GM12873 (cell line): ENCODE data around the gene SPAG4.

Source experiments
- CTCF ChIP-seq: IDR thresholded peaks from 2 replicates; pipeline ENCODE4 v1.5.1; 2012; ENCODE audit warnings: low read depth, mild to moderate bottlenecking, moderate library complexity, low read length, control low read depth; ENCODE audit not compliant: insufficient read depth; ENCODE audit errors: missing control alignments

Gene SPAG4

GRCh38 chr20:35629427-35630145 is 14.0 kb downstream of the SPAG4 start:
- no peak for TF ChIP-seq CTCF

- no peak for TF ChIP-seq CTCF
Measured at GRCh38 chr20:35630636-35631035, 15.0 kb downstream of the SPAG4 start.

- no peak for TF ChIP-seq CTCF
Measured at GRCh38 chr20:35632539-35633115, 17.0 kb downstream of the SPAG4 start.

GRCh38 chr20:35635652-35636051 is 20.0 kb downstream of the SPAG4 start:
- TF ChIP-seq CTCF, result no peak

DNA sequence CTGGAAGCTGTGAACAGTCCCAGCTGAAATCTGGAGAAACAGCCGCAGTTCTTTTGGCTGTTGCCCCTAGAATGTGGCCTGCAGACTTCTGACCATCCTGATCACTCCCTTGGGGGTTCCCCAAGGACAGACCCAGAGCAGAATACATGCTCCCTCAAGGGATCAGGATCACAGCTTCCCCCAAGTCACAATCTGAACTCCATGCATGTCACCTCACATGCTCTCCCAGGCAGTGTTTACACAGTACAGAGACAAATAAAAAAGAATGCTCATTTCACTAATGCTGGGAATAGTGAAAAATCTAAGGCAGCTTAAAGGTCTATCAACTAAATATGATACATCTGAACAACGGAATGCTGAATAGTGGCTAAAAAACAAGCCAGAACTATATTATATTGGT is 20.5 kb downstream of the SPAG4 start:
- TF ChIP-seq CTCF, result no peak

DNA sequence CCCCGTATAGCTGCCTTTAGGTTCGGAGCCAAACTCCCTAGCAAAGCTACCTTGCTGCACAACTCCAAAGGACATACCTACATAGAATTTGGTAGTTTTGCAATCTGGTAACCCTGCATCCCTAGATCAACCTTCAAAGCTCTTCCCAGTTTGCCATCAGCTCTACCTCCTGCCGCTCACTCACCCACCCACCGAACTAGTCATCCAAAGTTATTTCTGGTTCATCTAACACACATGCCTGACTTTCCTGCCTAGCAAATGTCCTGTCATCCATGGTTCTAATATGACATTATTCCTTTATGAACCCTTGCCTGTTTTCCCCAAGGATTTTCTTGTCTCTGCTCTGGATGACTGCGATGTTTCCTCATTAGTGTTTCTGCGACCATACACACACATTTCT is 21.6 kb downstream of the SPAG4 start:
- no peak for TF ChIP-seq CTCF

DNA sequence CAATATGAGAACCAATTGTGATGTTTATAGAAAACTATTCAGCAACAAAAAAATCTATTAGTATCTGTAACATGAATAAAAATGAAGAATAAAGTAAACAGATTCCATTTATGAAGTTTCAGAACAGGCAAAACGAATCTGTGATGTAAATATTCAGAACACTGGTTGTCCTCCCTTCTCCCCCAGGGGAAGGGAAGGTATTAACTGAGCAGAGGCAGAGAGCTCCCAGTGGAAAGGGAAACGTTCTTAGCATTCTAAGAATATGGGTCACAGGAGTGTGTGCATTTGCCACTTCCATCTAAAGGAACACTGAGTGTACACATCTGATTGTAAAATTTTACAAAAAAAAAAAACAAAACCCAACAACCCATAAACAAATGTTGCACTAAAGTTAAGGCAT is 23.1 kb downstream of the SPAG4 start:
- no peak for TF ChIP-seq CTCF
